K562 (cell line): Measurements from ENCODE around the gene CNOT1. TPM values are rescaled to one million over a fixed set of nuclear protein-coding genes. Genes with fewer than 3 reads are reported as not detected.

Source experiments
- ATAC-seq: fragments of 200-7000 bp; cut with Tn5 transposase; 3 replicates; pipeline ENCODE4 v1.9.1; 2020; ENCODE audit warnings: moderate library complexity
- BruUV-seq: library from RNA; stranded (reverse); fragments of 400-500 nt; replicated peaks from 2 replicates; lab custom pipeline; 2021; lab: Mats Ljungman, UMichigan
- CTCF ChIA-PET: fragments of 300-600 bp; formaldehyde crosslinking; extraction: SDS; loops from one replicate; lab custom pipeline; 2021; ENCODE audit warnings: low intra/inter-chr PET ratio; lab: Yijun Ruan, JAX
- POLR2A ChIA-PET: fragments of 300-600, 350-650 bp; sonication (Branson Sonifier 250); formaldehyde crosslinking; extraction: SDS; loops from one replicate; lab custom pipeline; 2021; ENCODE audit warnings: antibody characterized with exemption, inconsistent platforms; lab: Yijun Ruan, JAX
- DNase-seq, 4 experiments: peaks; one replicate each; pipeline versions ENCODE4 v3.0.0 to v3.0.0-alpha.2; 2011 to 2018; ENCODE audit warnings: low spot score in 3 of 4, mixed read lengths in 3 of 4; ENCODE audit errors: extremely low read depth in 1 of 4
- FAIRE-seq: peaks from 2 replicates; lab custom pipeline; 2011; peaks lifted over from hg19 to GRCh38; lab: Jason Lieb, UNC
- H2AFZ ChIP-seq: 2 replicates; pipeline ENCODE4 v1.6.0; 2011; ENCODE audit warnings: low read depth, low read length, control low read depth, inconsistent platforms
- H3K27ac ChIP-seq: fragments of 200-600 bp; 3 replicates; pipeline ENCODE4 v1.8.0; 2011; ENCODE audit warnings: low read depth, mild to moderate bottlenecking, control low read depth, inconsistent platforms, low read length, moderate library complexity, mixed read lengths; ENCODE audit errors: extremely low read depth
- H3K27me3 ChIP-seq, 2 experiments: fragments of 300-600 bp in 1 of 2; 2 replicates in 1 of 2; 3 replicates in 1 of 2; pipeline versions ENCODE4 v1.6.0 to v1.8.0; 2011; ENCODE audit warnings: inconsistent platforms in 2 of 2, low read length in 2 of 2, mild to moderate bottlenecking in 1 of 2, mixed read lengths in 1 of 2, moderate library complexity in 1 of 2; ENCODE audit not compliant: control insufficient read depth in 2 of 2, insufficient read depth in 2 of 2
- H3K36me3 ChIP-seq: fragments of 300-600 bp; 3 replicates; pipeline ENCODE4 v1.8.0; 2011; ENCODE audit warnings: mild to moderate bottlenecking, low read length, inconsistent platforms; ENCODE audit not compliant: control insufficient read depth, insufficient read depth
- H3K4me1 ChIP-seq, 2 experiments: fragments of 200-600 bp in 1 of 2; replicated peaks in 1 of 2; 2 replicates in 1 of 2; 3 replicates in 1 of 2; pipeline versions ENCODE4 v1.5.1 to v1.8.0; 2011; ENCODE audit warnings: inconsistent platforms in 2 of 2, low read length in 2 of 2, mild to moderate bottlenecking in 1 of 2, mixed read lengths in 1 of 2, moderate library complexity in 1 of 2; ENCODE audit not compliant: control insufficient read depth in 2 of 2, insufficient read depth in 2 of 2
- H3K4me2 ChIP-seq: 2 replicates; pipeline ENCODE4 v1.6.1; 2011; ENCODE audit warnings: low read length, control low read depth, inconsistent platforms, mixed read lengths; ENCODE audit not compliant: insufficient read depth
- H3K4me3 ChIP-seq: fragments of 200-600 bp; sonication (generic), shearing (Covaris generic); 2 replicates; pipeline ENCODE4 v1.5.1; 2016; ENCODE audit warnings: control low read depth, inconsistent platforms
- H3K79me2 ChIP-seq: fragments of 200-600 bp; 3 replicates; pipeline ENCODE4 v1.8.0; 2011; ENCODE audit warnings: low read length, inconsistent platforms; ENCODE audit not compliant: control insufficient read depth, insufficient read depth
- H3K9ac ChIP-seq, 2 experiments: 2 replicates each; pipeline versions ENCODE4 v1.6.0 to v1.6.1; 2011; ENCODE audit warnings: low read depth in 2 of 2, low read length in 2 of 2, control low read depth in 1 of 2, inconsistent platforms in 1 of 2, mild to moderate bottlenecking in 1 of 2, mixed read lengths in 1 of 2; ENCODE audit not compliant: insufficient read depth in 1 of 2
- H3K9me1 ChIP-seq: one replicate; pipeline ENCODE4 v1.6.0; 2011; ENCODE audit warnings: inconsistent platforms, mild to moderate bottlenecking, low read length, moderate library complexity; ENCODE audit not compliant: control insufficient read depth, insufficient read depth
- H3K9me3 ChIP-seq: replicated peaks from 2 replicates; pipeline ENCODE4 v1.5.1; 2011; ENCODE audit warnings: low read depth, low read length, inconsistent platforms; ENCODE audit not compliant: control insufficient read depth, insufficient read depth
- H4K20me1 ChIP-seq: replicated peaks from 2 replicates; pipeline ENCODE4 v1.6.1; 2011; ENCODE audit warnings: low read length, inconsistent platforms, mixed read lengths; ENCODE audit not compliant: control insufficient read depth, insufficient read depth
- ARID1B ChIP-seq: fragments of 450-650 bp; IDR thresholded peaks from 2 replicates; pipeline ENCODE4 v1.6.1; 2016; ENCODE audit warnings: antibody characterized with exemption, mild to moderate bottlenecking, inconsistent platforms
- BRF1 ChIP-seq: IDR thresholded peaks from 3 replicates; pipeline ENCODE4 v1.6.1; 2011; ENCODE audit warnings: borderline replicate concordance, mild to moderate bottlenecking; ENCODE audit not compliant: insufficient read length; ENCODE audit errors: extremely low read depth
- CXXC5 ChIP-seq: fragments of 250-450 bp; sonication (Bioruptor Pico); IDR thresholded peaks from 2 replicates; pipeline ENCODE4 v1.8.0; 2022; ENCODE audit warnings: inconsistent platforms, mild to moderate bottlenecking, moderate library complexity
- MAX ChIP-seq: sonication (generic); formaldehyde crosslinking; IDR thresholded peaks from 2 replicates; pipeline ENCODE4 v1.9.0; 2022; ENCODE audit warnings: mild to moderate bottlenecking, missing genetic modification reagents
- MIER1 ChIP-seq: fragments of 450-650 bp; IDR thresholded peaks from 2 replicates; pipeline ENCODE4 v1.6.1; 2016; ENCODE audit warnings: antibody characterized with exemption, mild to moderate bottlenecking, low read depth
- NCOA1 ChIP-seq: fragments of 450-650 bp; IDR thresholded peaks from 2 replicates; pipeline ENCODE4 v1.6.1; 2016; ENCODE audit warnings: low read depth
- PML ChIP-seq: IDR thresholded peaks from 2 replicates; pipeline ENCODE4 v1.6.1; 2012; ENCODE audit warnings: low read length, inconsistent platforms
- SMAD3 ChIP-seq: fragments of 450-650 bp; formaldehyde crosslinking; conservative IDR thresholded peaks from 2 replicates; pipeline ENCODE4 v1.4.0; 2020; ENCODE audit warnings: mild to moderate bottlenecking
- SMC3 ChIP-seq: conservative IDR thresholded peaks from 2 replicates; pipeline ENCODE4 v1.6.1; 2011; ENCODE audit warnings: low read depth, low read length, improper control_type of control experiment; ENCODE audit not compliant: insufficient read depth
- TRIM24 ChIP-seq, 2 experiments: fragments of 450-650 bp; IDR thresholded peaks; 2 replicates each; pipeline ENCODE4 v1.6.1; 2016
- ZNF57 ChIP-seq: fragments of 450-650 bp; formaldehyde crosslinking; IDR thresholded peaks from 2 replicates; pipeline ENCODE4 v1.4.0; 2020; ENCODE audit warnings: mild to moderate bottlenecking, moderate library complexity
- WGBS: fragments of 100-300 bp; shearing (Covaris generic); methylation state at CpG from one replicate; pipeline ENCODE4 v1.1.6; 2016; ENCODE audit warnings: low coverage, mixed read lengths; ENCODE audit not compliant: insufficient coverage; ENCODE audit errors: missing lambda C conversion rate; 5-methylcytosine and 5-hydroxymethylcytosine counted together
- in situ Hi-C: fragments of 300-500 bp; cut with MboI; formaldehyde crosslinking; loops from 4 replicates; pipeline ENCODE4 v1.15.0; 2018; ENCODE audit warnings: inconsistent platforms, mixed read lengths
- intact Hi-C: fragments of 100-400 bp; cut with micrococcal nuclease; formaldehyde crosslinking; loops from 2 replicates; pipeline ENCODE4 v1.14.2; 2022
- polyA plus RNA-seq, 8 experiments: library from polyadenylated mRNA; depleted of rRNA in 4 of 8; stranded (reverse) in 5 of 8; unstranded in 3 of 8; fragments of >200 nt; fragmentation: Nextera tagmentation in 2 of 8; fragmentation: Illumina TruSeq in 1 of 8; extraction: Ambion mirVana in 2 of 8; extraction: Trizol in 1 of 8; gene quantifications; 2 replicates each; pipeline versions ENCODE4 v1.2.1 to v1.2.3, GENCODE V29; 2011 to 2014; ENCODE audit warnings: inconsistent platforms in 1 of 8, missing spikeins in 1 of 8
- total RNA-seq, 7 experiments: library from RNA; depleted of rRNA in 6 of 7; stranded (reverse); fragments of >200 nt in 6 of 7; fragmentation: Illumina TruSeq in 2 of 7; extraction: Trizol in 2 of 7; gene quantifications; 2 replicates each; pipeline versions ENCODE4 v1.2.1 to v1.2.3, GENCODE V29; 2011 to 2021; ENCODE audit warnings: low replicate concordance in 1 of 7

CNOT1 gene
- total and polyA plus RNA-seq, 9 of the 15 experiments (the other 6 are each of a cell fraction or from before 2014, with no cell fraction given), result 110 to 270 (median 220) TPM

DNA sequence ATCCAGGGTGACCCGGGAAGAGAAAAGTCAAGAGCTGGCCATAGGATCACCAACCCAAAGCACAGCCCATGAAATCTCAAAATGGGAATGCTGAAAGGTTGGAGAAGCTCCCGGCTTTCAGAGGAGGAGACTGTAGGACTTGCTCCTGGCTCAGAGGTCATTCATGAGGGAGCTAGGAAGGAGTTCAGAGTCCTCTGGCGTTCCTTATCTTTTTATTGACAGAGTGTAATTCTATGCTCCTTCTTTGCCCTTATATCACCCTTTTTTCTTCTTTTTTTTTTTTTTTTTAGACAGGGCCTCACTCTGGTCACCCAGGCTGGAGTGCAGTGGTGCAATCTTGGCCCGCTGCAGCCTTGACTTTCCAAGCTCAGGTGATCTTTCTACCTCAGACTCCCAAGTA, 27.3 kb upstream of the CNOT1 start:
- Histone ChIP-seq H3K9ac (no peak overlapping the region), H3K9me1 (no peaks in the 10 kb centered on the region)
- WGBS, result 30% methylated on average over 3 of the region's 4 CpGs
- DNase-seq, result no peak
- intact Hi-C loops, result loop anchor here (10.0 kb wide), 1 partner anchor 752 kb away; no protein-coding TSS in a partner anchor
- no peak for TF ChIP-seq SMC3
- no peak for TF ChIP-seq TRIM24 (IDR thresholded peaks at IDR 0.05)
- no peak for TF ChIP-seq MAX (CRISPR knock-in tag)
- no peak for TF ChIP-seq BRF1
- TF ChIP-seq MIER1, result no peak
- TF ChIP-seq ZNF57 (CRISPR knock-in tag), result no peak
- no peak for TF ChIP-seq PML
- TF ChIP-seq CXXC5 (CRISPR knock-in tag), result no peak
- no peak for TF ChIP-seq SMAD3 (CRISPR knock-in tag)
- no peak for TF ChIP-seq ARID1B
- TF ChIP-seq NCOA1, result no peak
- TF ChIP-seq, all 486 proteins: peak for 0
- FAIRE-seq (no peak), ATAC-seq (no peak)
- CTCF ChIA-PET, result no interaction called here
- peaks cover 0 to 5% of the 10 kb centered on the region in 2 experiments; a peak in 3 of 5 replicates for H3K4me1 ChIP-seq
- POLR2A ChIA-PET, result interaction anchor here (0.9 kb wide), 1 partner anchor 9 kb away, joined by 3 read pairs; no protein-coding TSS in a partner anchor
- H3K36me3 ChIP-seq, result no peaks in the 10 kb centered on the region
- no peak overlapping the region for H3K4me2 ChIP-seq
- in situ Hi-C loops, result no loop called here
- H3K27me3 ChIP-seq, result peaks cover 0 to 7% of the 10 kb centered on the region in 2 experiments; a peak in 2 of 5 replicates
- H3K9me3 ChIP-seq, result no peaks in the 10 kb centered on the region
- no peak overlapping the region for H3K27ac ChIP-seq
- H3K79me2 ChIP-seq, result no peaks in the 10 kb centered on the region
- H3K4me3 ChIP-seq, result no peak overlapping the region
- no peaks in the 10 kb centered on the region for H4K20me1 ChIP-seq
- H2AFZ ChIP-seq, result no peak overlapping the region
- BruUV-seq, result no TSS peak
